Activated CD8-positive, alpha-beta T cell treated with anti-CD3 and anti-CD28 coated beads for 36 hours (primary cell): ENCODE results near the gene FAM83G. TPM values are rescaled to one million over a fixed set of nuclear protein-coding genes. Genes with fewer than 3 reads are reported as not detected.

Experiments used
- ATAC-seq: fragments of 200-7000 bp; cut with Tn5 transposase; one replicate; pipeline ENCODE4 v1.10.0; 2021; ENCODE audit warnings: mild to moderate bottlenecking, moderate library complexity
- CTCF ChIA-PET: fragments of 350-600 bp; sonication (Branson Sonifier 250); formaldehyde crosslinking; loops from one replicate; lab custom pipeline; 2021; ENCODE audit warnings: antibody characterized with exemption; lab: Charles Lee
- POLR2A ChIA-PET: fragments of 350-600 bp; sonication (Branson Sonifier 250); formaldehyde crosslinking; loops from one replicate; lab custom pipeline; 2021; ENCODE audit warnings: antibody characterized with exemption; lab: Charles Lee
- DNase-seq: peaks from one replicate; pipeline ENCODE4 v3.0.0-alpha.2; 2020
- H3K27ac Mint-ChIP-seq: one replicate; pipeline ENCODE4 v1.8.0; 2021; ENCODE audit warnings: mild to moderate bottlenecking, mixed read lengths
- H3K27me3 Mint-ChIP-seq: one replicate; pipeline ENCODE4 v1.8.0; 2021; ENCODE audit warnings: mixed read lengths
- H3K36me3 Mint-ChIP-seq: one replicate; pipeline ENCODE4 v1.8.0; 2021; ENCODE audit warnings: low read depth, mixed read lengths
- H3K4me1 Mint-ChIP-seq: one replicate; pipeline ENCODE4 v1.8.0; 2021; ENCODE audit warnings: low read depth, mixed read lengths
- H3K4me3 Mint-ChIP-seq: one replicate; pipeline ENCODE4 v1.8.0; 2021; ENCODE audit warnings: mild to moderate bottlenecking, moderate library complexity, mixed read lengths
- H3K9me3 Mint-ChIP-seq: one replicate; pipeline ENCODE4 v1.8.0; 2021; ENCODE audit warnings: mixed read lengths
- intact Hi-C: fragments of 100-400 bp; cut with micrococcal nuclease; formaldehyde crosslinking; loops from one replicate; pipeline ENCODE4 v1.10.0; 2022
- total RNA-seq, 2 experiments: library from RNA; stranded (reverse); gene quantifications; one replicate each; pipeline ENCODE4 v1.2.3, GENCODE V29; 2021
- TF ChIP-seq, protein P1 (sequence below): fragments of 200-600 bp; IDR thresholded peaks from one replicate; pipeline ENCODE4 v1.8.0; 2022; ENCODE audit warnings: antibody characterized with exemption, mild to moderate bottlenecking

Gene FAM83G
- total RNA-seq, 2 experiments from 2014 or later, result 11.9 to 12.1 TPM

DNA sequence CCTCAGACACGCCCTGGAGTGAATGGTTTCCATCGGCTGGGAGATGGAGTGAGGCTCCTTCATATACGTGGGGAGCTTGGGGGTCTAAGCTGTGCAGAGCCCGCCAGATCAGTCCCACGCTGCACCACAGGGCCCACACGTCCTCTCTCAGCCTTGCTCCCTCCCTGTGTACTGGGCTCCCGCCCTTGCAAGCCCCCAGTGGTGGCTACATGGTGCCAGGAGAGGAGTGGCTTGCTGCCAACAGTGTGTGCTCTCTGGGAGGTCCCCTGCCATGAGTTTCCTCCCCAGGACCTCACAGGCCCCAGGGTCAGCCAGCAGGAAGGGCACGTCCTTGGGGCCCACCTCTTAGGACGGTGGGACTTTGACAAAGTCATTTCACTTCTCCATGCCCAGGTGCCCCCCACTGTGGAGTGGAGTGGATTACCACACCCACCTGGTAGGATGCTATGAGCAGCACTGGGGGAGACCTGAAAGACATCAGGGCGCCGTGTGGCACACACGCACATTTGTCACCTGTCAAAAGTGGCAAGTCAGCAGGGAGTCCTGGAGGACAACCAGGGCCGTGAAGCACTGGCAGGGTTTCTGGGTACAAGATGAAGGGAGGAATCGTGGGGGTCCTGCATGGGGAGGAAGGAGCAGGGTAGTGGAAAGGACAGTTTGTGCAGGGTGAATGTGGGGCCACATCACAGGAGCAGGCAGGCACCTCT is 38.9 kb downstream of the FAM83G start:
- H3K4me1 Mint-ChIP-seq, result peaks cover 30% of the 10 kb centered on the region
- ATAC-seq (no peak), DNase-seq (no peak)
- H3K27me3 Mint-ChIP-seq, result no peaks in the 10 kb centered on the region
- ChIA-PET CTCF (no interaction called here), POLR2A (no interaction called here)
- intact Hi-C loops, result no loop called here
- no peaks in the 10 kb centered on the region for H3K36me3 Mint-ChIP-seq
- TF ChIP-seq, protein P1, sequence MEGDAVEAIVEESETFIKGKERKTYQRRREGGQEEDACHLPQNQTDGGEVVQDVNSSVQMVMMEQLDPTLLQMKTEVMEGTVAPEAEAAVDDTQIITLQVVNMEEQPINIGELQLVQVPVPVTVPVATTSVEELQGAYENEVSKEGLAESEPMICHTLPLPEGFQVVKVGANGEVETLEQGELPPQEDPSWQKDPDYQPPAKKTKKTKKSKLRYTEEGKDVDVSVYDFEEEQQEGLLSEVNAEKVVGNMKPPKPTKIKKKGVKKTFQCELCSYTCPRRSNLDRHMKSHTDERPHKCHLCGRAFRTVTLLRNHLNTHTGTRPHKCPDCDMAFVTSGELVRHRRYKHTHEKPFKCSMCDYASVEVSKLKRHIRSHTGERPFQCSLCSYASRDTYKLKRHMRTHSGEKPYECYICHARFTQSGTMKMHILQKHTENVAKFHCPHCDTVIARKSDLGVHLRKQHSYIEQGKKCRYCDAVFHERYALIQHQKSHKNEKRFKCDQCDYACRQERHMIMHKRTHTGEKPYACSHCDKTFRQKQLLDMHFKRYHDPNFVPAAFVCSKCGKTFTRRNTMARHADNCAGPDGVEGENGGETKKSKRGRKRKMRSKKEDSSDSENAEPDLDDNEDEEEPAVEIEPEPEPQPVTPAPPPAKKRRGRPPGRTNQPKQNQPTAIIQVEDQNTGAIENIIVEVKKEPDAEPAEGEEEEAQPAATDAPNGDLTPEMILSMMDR, result no peak
- H3K9me3 Mint-ChIP-seq, result no peaks in the 10 kb centered on the region
- no peak overlapping the region for H3K27ac Mint-ChIP-seq
- no peak overlapping the region for H3K4me3 Mint-ChIP-seq

DNA sequence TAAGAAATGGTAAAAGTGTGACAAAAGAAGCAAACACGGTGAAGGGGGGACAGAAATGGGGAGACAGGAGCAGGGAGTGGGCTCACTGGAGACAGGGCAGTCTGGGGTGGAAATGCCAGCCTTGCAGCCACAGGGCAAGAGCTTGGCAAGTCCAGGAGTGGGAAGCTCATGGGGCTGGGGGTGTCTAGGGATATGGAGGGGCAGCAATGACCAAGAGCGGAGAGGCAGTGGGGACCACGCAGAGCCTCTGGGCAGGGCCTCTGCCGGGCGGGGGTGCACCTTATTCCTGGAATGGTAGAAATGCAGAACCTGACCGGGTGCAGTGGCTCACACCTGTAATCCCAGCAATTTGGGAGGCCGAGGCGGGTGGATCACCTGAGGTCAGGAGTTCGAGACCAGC is 40.0 kb downstream of the FAM83G start:
- H3K4me3 Mint-ChIP-seq, result no peak overlapping the region
- intact Hi-C loops, result no loop called here
- H3K36me3 Mint-ChIP-seq, result no peaks in the 10 kb centered on the region
- H3K27me3 Mint-ChIP-seq, result no peaks in the 10 kb centered on the region
- H3K27ac Mint-ChIP-seq, result no peak overlapping the region
- TF ChIP-seq, protein P1, result no peak
- peaks cover 31% of the 10 kb centered on the region for H3K4me1 Mint-ChIP-seq
- DNase-seq (no peak), ATAC-seq (no peak)
- POLR2A ChIA-PET, result no interaction called here
- CTCF ChIA-PET, result no interaction called here
- H3K9me3 Mint-ChIP-seq, result no peaks in the 10 kb centered on the region

DNA sequence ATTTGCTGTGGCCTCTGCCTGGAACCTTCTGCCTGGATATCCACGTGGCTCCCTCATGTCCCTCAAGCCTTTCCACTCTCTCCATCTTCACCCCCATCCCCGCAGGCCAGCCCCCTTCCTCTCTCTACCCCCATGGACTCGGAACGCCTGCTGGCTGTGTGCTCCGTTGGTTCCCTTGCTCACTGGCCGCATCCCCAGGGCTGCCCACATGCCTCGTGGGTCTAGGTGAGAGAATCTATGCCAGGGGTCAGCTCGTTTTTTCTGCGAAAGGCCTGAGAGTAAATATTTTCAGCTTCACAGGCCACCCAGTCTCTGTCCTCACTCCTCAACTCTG is 40.6 kb downstream of the FAM83G start:
- Mint-ChIP-seq H3K27ac (no peak overlapping the region), H3K36me3 (no peaks in the 10 kb centered on the region), H3K4me3 (no peak overlapping the region), H3K27me3 (no peaks in the 10 kb centered on the region), H3K4me1 (peaks cover 26% of the 10 kb centered on the region), H3K9me3 (no peaks in the 10 kb centered on the region)
- DNase-seq, result no peak
- TF ChIP-seq, protein P1, result no peak
- CTCF ChIA-PET, result no interaction called here
- intact Hi-C loops, result no loop called here
- POLR2A ChIA-PET, result no interaction called here
- no peak for ATAC-seq

DNA sequence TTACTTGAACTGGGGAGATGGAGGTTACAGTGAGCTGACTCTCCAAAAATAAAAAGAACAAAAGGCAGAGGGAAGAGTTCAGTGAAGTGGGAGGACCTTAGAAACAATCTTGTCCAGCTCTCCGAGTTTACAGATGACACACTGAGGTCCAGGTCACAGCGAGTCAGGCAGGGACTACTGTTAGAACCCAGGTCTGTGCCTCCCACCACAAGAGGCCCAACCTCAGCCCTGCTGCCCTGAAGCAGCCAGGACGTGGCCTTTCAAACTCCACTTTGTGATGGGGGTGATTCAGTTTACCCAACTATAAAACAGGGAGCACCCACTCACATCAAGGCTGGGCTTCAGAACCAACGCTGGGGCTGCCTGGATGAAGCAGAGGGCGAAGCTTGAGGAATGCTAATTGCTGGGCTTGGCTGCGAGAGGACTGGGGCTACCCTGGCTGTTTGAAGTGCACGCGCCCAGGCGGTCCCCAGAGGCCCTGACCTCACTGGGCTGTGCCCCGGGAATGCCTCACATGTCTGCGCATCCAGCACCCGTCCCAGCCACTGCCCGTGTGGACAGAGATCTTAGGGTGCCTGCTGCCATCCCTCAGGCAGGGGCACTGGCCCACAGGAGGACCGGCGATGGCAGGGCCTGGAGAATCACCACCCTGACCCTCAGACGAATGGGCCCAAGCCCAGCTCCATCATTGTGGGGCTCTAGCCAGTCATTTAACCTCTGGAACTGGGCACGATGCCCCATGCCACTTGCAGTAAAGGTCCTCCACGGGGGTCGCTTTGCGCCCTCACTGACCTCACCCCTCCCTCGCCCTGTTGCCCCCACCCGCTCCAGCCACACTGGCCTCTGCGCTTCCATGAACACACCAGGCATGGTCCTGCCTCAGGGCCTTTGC is 41.2 kb downstream of the FAM83G start:
- H3K27me3 Mint-ChIP-seq, result no peaks in the 10 kb centered on the region
- ATAC-seq (peak; percentile 40), DNase-seq (peak; percentile 42)
- intact Hi-C loops, result no loop called here
- TF ChIP-seq, protein P1, result no peak
- no peak overlapping the region for H3K27ac Mint-ChIP-seq
- no peak overlapping the region for H3K4me3 Mint-ChIP-seq
- H3K4me1 Mint-ChIP-seq, result peaks cover 26% of the 10 kb centered on the region
- ChIA-PET POLR2A (no interaction called here), CTCF (interaction anchor here (1.1 kb wide), 1 partner anchor 57 kb away, joined by 3 read pairs; no protein-coding TSS in a partner anchor)
- no peaks in the 10 kb centered on the region for H3K36me3 Mint-ChIP-seq
- no peaks in the 10 kb centered on the region for H3K9me3 Mint-ChIP-seq

DNA sequence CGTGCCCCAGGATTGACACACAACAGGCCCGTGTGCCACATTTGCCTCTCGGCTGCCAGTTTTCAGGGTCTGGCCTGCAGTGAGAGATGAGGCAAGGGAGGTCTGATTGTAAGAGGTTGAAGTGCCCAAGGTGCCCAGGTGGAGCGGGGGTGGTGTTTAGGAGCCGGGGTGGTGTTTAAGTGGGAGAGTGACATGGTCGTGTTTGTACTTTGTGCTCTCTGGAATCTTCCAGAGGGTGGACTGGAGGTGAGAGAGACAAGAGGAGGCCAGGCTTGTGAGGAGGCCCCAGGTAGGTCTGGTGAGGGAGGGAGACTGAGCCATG is 42.1 kb downstream of the FAM83G start:
- intact Hi-C loops, result no loop called here
- ATAC-seq, result no peak
- peak overlapping the region; percentile 3 for H3K27ac Mint-ChIP-seq

More for the DNA sequence above, 42.1 kb downstream of the FAM83G start:
- TF ChIP-seq, protein P1, result no peak
- CTCF ChIA-PET, result interaction anchor here (0.9 to 1.9 kb wide), 3 partner anchors 14 to 65 kb away, joined by 3 to 14 read pairs (median 3); no protein-coding TSS in a partner anchor
- H3K9me3 Mint-ChIP-seq, result no peaks in the 10 kb centered on the region
- no peaks in the 10 kb centered on the region for H3K27me3 Mint-ChIP-seq
- peaks cover 26% of the 10 kb centered on the region for H3K4me1 Mint-ChIP-seq
- DNase-seq, result no peak
- no peak overlapping the region for H3K4me3 Mint-ChIP-seq
- H3K36me3 Mint-ChIP-seq, result no peaks in the 10 kb centered on the region
- POLR2A ChIA-PET, result no interaction called here
